HG02678 (cell line): Measurements from ENCODE around the gene TMEM63A.
"Not testable (repeated sequence)": the region's sequence is repeated elsewhere in the genome, so short reads cannot be mapped to it uniquely, and the experiment has no call there.

Source experiments
- ATAC-seq: cut with Tn5 transposase; IDR thresholded peaks from one replicate; pipeline ENCODE4 v1.9.1; 2021; ENCODE audit warnings: mild to moderate bottlenecking, moderate library complexity; ENCODE audit not compliant: unreplicated experiment

The TMEM63A gene

GRCh38 chr1:225806736-225807135 is 75.4 kb downstream of the TMEM63A start:
- ATAC-seq, result not testable (repeated sequence)

DNA sequence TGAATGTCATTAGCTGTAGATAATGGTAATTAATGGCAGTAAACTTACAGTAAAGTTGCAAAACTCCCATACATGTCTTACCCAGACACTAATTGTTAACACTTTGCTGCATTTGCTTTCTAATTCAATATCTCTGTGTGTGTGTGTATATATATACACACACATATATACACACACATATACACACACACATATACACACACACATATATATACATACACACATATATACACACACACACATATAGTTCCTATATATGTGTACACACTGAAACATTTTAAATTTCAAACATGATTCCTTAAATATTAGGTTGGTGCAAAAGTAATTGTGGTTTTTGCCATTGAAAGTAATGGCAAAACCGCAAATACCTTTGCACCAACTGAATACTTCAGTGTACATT is 75.9 kb downstream of the TMEM63A start:
- ATAC-seq, result no peak

GRCh38 chr1:225801146-225801545 is 81.0 kb downstream of the TMEM63A start:
- ATAC-seq, result not testable (repeated sequence)

- not testable (repeated sequence) for ATAC-seq
Measured at GRCh38 chr1:225796097-225796496, 86.1 kb downstream of the TMEM63A start.
